Measurements from ENCODE around the gene POLR3C.
"Not testable (repeated sequence)": the region's sequence is repeated elsewhere in the genome, so short reads cannot be mapped to it uniquely, and the experiment has no call there.

The POLR3C gene, protein sequence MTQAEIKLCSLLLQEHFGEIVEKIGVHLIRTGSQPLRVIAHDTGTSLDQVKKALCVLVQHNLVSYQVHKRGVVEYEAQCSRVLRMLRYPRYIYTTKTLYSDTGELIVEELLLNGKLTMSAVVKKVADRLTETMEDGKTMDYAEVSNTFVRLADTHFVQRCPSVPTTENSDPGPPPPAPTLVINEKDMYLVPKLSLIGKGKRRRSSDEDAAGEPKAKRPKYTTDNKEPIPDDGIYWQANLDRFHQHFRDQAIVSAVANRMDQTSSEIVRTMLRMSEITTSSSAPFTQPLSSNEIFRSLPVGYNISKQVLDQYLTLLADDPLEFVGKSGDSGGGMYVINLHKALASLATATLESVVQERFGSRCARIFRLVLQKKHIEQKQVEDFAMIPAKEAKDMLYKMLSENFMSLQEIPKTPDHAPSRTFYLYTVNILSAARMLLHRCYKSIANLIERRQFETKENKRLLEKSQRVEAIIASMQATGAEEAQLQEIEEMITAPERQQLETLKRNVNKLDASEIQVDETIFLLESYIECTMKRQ
- total RNA-seq, result 32.4 to 63.0 (median 52.5) reads per million in 3 experiments

- DNase-seq, result peak; percentile 85
These were observed at the start of gene POLR3C, which contains the start of gene RNF115 for GRCh38 chr1:145823565-145824498. TSS of gene POLR3C (plus strand) at chr1:145824200. CDS start at chr1:145825777, 1,577 bp downstream. TSS of gene RNF115 (minus strand) at chr1:145824095. CDS start at chr1:145823873, 222 bp downstream.

GRCh38 chr1:145777357-145778145 is 46.4 kb upstream of the POLR3C start:
- no peak for DNase-seq

- DNase-seq, result no peak
These were observed 45.9 kb upstream of the POLR3C start for GRCh38 chr1:145778146-145778540.

- DNase-seq, result no peak
These were observed 41.5 kb upstream of the POLR3C start for GRCh38 chr1:145782272-145783099.

DNA sequence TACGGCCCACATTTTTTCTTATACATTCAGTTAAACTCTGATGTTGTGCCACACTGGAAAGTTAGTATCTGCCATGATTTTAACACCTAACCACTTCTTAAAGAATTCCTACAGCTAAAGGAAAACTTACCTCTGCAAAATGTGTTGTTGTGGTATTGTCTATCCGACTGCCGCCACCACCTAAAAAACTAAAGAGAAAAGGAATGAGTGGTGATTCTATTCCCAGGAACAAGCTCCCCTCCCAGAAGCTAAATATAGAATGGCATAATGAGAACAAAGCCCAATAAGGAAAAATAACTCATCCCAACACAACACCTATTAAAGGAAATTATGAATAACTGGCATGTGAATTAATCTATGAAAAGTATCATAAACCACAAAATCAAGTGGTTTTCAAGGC is 39.6 kb upstream of the POLR3C start:
- no peak for DNase-seq

- no peak for DNase-seq
These were observed 38.5 kb upstream of the POLR3C start for GRCh38 chr1:145785547-145785946.

- DNase-seq, result no peak
These were observed 37.7 kb upstream of the POLR3C start for GRCh38 chr1:145786271-145786670.

DNA sequence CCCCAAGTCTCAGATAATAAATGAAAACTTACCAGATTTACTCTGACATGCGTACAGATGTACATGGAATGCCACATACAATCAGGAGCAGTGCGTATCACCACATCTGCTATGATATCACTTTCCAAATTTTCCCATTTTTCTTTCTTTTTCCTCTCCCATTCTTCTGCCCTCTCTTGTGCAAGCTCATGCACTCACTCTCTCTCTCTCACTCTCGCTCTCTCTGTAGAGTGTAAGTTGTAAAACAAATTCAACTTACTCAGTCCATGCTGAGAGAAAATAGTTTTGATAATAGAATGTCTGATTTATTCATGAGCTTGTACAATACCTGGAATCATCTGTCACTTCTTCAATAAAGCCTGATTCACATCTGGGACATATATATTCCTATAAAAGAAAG is 35.4 kb upstream of the POLR3C start:
- DNase-seq, result no peak

- not testable (repeated sequence) for DNase-seq
These were observed 32.1 kb upstream of the POLR3C start for GRCh38 chr1:145791860-145792259.

DNA sequence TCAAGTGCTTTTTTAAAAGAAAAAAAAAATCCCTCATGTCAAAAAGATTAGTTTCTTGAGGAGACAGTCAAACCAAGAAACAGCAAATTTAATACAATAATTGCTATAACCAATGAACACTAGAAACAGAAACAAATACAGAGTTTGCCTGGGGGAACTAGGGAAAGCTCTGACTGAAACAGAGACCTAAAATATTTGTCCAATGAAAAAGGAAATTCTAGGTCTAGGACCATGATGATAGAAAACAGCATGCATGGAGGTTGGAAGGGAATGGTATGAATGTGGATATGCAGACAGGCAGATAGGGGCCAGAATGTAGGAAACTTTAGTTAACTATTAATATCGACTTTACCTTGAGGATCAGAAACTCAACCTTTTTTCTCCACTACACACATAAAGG is 31.5 kb upstream of the POLR3C start:
- DNase-seq, result no peak

- DNase-seq, result no peak
These were observed 28.6 kb upstream of the POLR3C start for GRCh38 chr1:145795257-145795881.

DNA sequence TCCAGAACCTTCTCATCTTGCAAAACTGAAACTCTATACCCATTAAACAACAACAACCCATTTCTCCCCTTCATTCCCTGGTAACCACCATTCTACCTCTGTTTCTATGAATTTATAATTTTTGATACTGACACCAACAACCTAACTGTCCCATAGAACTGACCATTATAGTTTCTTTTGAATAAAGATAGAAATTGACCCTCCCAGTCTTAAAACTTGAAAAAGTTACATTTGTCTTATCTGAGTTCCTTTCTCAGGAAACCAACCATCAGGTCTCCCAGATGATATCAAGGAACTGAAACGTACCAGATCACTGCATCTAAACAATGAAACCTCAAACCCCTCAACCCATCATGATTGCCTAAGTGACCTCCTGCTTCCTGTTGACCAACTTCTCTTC is 27.2 kb upstream of the POLR3C start:
- no peak for DNase-seq

DNA sequence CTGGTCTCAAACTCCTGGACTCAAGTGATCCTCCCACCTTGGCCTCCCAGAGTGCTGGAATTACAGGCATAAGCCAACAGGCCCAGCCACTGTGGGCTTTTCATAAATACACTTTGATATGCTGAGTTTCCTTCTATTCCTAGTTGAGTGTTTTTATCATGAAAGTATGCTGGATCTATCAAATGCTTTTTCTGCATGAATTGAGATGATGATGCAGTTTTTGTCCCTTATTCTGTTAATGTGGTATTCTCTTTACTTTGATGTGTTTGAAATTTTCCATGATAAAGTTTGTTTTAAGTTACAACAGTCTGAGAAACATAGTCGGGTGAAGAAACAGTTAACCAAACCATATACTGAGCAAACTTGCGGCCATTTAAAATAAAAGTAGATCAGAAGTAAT is 24.2 kb upstream of the POLR3C start:
- no peak for DNase-seq

- DNase-seq, result no peak
These were observed 19.6 kb upstream of the POLR3C start for GRCh38 chr1:145804235-145805045.

GRCh38 chr1:145805057-145805456 is 18.9 kb upstream of the POLR3C start:
- no peak for DNase-seq

- DNase-seq, result no peak
These were observed 17.6 kb upstream of the POLR3C start for GRCh38 chr1:145806408-145806807.

DNA sequence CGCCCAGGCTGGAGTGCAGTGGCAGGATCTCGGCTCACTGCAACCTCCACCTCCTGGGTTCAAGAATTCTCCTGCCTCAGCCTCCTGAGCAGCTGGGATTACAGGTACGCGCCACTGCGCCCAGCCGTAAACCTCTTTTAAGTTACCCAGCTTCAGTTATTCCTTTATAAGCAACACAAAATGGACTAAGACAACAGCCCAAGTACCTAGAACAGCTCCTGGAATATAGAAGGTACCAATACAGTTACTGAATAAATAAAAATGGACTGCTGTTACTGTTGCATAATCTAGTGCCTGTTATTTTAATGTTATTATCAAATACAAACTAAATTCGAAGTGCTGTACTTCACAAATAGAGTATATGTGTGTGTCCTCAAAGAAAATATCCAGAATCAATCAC is 17.2 kb upstream of the POLR3C start:
- no peak for DNase-seq

- not testable (repeated sequence) for DNase-seq
These were observed 10.8 kb upstream of the POLR3C start for GRCh38 chr1:145812977-145813810.

DNA sequence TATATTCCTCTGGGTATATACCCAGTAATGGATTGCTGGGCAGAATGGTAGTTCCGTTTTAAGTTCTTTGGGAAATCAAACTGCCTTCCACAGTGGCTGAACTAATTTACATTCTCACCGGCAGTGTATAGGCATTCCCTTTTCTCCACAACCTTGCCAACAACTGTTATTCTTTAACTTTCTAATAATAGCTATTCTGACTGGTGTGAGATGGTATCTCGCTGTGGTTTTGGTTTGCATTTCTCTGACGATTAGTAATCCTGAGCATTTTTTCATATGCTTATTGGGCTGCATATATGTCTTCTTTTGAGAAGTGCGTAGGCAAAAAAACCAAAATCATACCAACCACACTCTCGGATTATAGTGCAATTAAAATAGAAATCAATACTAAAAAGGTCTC is 5.9 kb upstream of the POLR3C start:
- DNase-seq, result not testable (repeated sequence)

Measured in central memory CD4-positive, alpha-beta T cell (primary cell).